GM23338 (cell line): Measurements from ENCODE around the gene CDH18. TPM values are rescaled to one million over a fixed set of nuclear protein-coding genes. Genes with fewer than 3 reads are reported as not detected.

Experiments used
- ATAC-seq: fragments of 200-7000 bp; cut with Tn5 transposase; 3 replicates; pipeline ENCODE4 v1.9.1; 2020
- DNase-seq: peaks from one replicate; pipeline ENCODE4 v3.0.0-alpha.2; 2015; ENCODE audit warnings: low spot score
- H2AFZ ChIP-seq: fragments of 200-600 bp; sonication (generic); 2 replicates; pipeline ENCODE4 v1.8.0; 2016; ENCODE audit warnings: antibody characterized with exemption, mild to moderate bottlenecking, moderate library complexity
- H3F3A ChIP-seq: fragments of 200-600 bp; sonication (generic); replicated peaks from 2 replicates; pipeline ENCODE4 v1.8.0; 2017; ENCODE audit warnings: antibody characterized with exemption, mixed run types, low read depth
- H3K27ac ChIP-seq: fragments of 200-600 bp; sonication (generic); 2 replicates; pipeline ENCODE4 v1.6.1; 2016; ENCODE audit warnings: low read depth
- H3K27me3 ChIP-seq: fragments of 200-600 bp; sonication (generic); 2 replicates; pipeline ENCODE4 v1.8.0; 2016; ENCODE audit warnings: mild to moderate bottlenecking, mixed run types, moderate library complexity; ENCODE audit not compliant: insufficient read depth
- H3K36me3 ChIP-seq: fragments of 200-600 bp; sonication (generic); 2 replicates; pipeline ENCODE4 v1.8.0; 2016; ENCODE audit warnings: mild to moderate bottlenecking; ENCODE audit not compliant: insufficient read depth
- H3K4me1 ChIP-seq: fragments of 200-600 bp; sonication (generic); 2 replicates; pipeline ENCODE4 v1.8.0; 2016; ENCODE audit warnings: mild to moderate bottlenecking, moderate library complexity; ENCODE audit not compliant: insufficient read depth
- H3K4me2 ChIP-seq: fragments of 200-600 bp; sonication (generic); 2 replicates; pipeline ENCODE4 v1.7.1; 2017; ENCODE audit warnings: mixed run types
- H3K4me3 ChIP-seq: fragments of 200-600 bp; sonication (generic); 2 replicates; pipeline ENCODE4 v1.6.1; 2016; ENCODE audit warnings: mixed run types
- H3K79me2 ChIP-seq: fragments of 200-600 bp; sonication (generic); replicated peaks from 2 replicates; pipeline ENCODE4 v1.8.0; 2017; ENCODE audit warnings: mild to moderate bottlenecking; ENCODE audit not compliant: insufficient read depth
- H3K9me2 ChIP-seq: fragments of 200-600 bp; sonication (generic); 2 replicates; pipeline ENCODE4 v1.8.0; 2017; ENCODE audit not compliant: insufficient read depth
- H4K20me1 ChIP-seq: fragments of 200-600 bp; sonication (generic); replicated peaks from 2 replicates; pipeline ENCODE4 v1.8.0; 2017; ENCODE audit warnings: mild to moderate bottlenecking; ENCODE audit not compliant: insufficient read depth
- H3K27ac Mint-ChIP-seq: 2 replicates; pipeline ENCODE4 v1.8.0; 2020; ENCODE audit warnings: inconsistent platforms, mild to moderate bottlenecking, moderate library complexity, mixed read lengths
- H3K27me3 Mint-ChIP-seq: 3 replicates; pipeline ENCODE4 v1.8.0; 2022; ENCODE audit warnings: low read depth, mild to moderate bottlenecking, moderate library complexity, mixed read lengths, inconsistent platforms; ENCODE audit not compliant: insufficient read depth, poor library complexity
- H3K36me3 Mint-ChIP-seq: 3 replicates; pipeline ENCODE4 v1.8.0; 2021; ENCODE audit warnings: low read depth, mild to moderate bottlenecking, inconsistent platforms, moderate library complexity, mixed read lengths
- H3K4me1 Mint-ChIP-seq: 3 replicates; pipeline ENCODE4 v1.8.0; 2020; ENCODE audit warnings: mild to moderate bottlenecking, inconsistent platforms, mixed read lengths
- H3K4me3 Mint-ChIP-seq: 3 replicates; pipeline ENCODE4 v1.8.0; 2021; ENCODE audit warnings: moderate library complexity, mild to moderate bottlenecking, inconsistent platforms, mixed read lengths
- H3K9me3 Mint-ChIP-seq: 3 replicates; pipeline ENCODE4 v1.8.0; 2020; ENCODE audit warnings: moderate library complexity, mild to moderate bottlenecking, inconsistent platforms, mixed read lengths
- CREB1 ChIP-seq: fragments of 250-450 bp; sonication (Bioruptor Pico); IDR thresholded peaks from 2 replicates; pipeline ENCODE4 v1.5.0; 2020; ENCODE audit warnings: low read depth, mild to moderate bottlenecking, moderate library complexity
- NANOG ChIP-seq: IDR thresholded peaks from 2 replicates; pipeline ENCODE4 v1.6.1; 2016; ENCODE audit warnings: antibody characterized with exemption, borderline replicate concordance
- STAT1 ChIP-seq: IDR thresholded peaks from one replicate; pipeline ENCODE4 v1.6.1; 2016; ENCODE audit warnings: antibody characterized with exemption; ENCODE audit not compliant: unreplicated experiment
- ZNF331 ChIP-seq: fragments of 250-450 bp; sonication (Bioruptor Pico); IDR thresholded peaks from 2 replicates; pipeline ENCODE4 v1.5.0; 2020; ENCODE audit warnings: low read depth, mild to moderate bottlenecking, moderate library complexity
- polyA plus RNA-seq: library from polyadenylated mRNA; unstranded; fragments of >200 nt; fragmentation: Nextera tagmentation; extraction: Ambion mirVana; gene quantifications from 2 replicates; pipeline ENCODE4 v1.2.1, GENCODE V29; 2016
- total RNA-seq: library from RNA; depleted of rRNA; stranded (reverse); fragments of >200 nt; shearing (Covaris generic); gene quantifications from 2 replicates; pipeline ENCODE4 v1.2.3, GENCODE V29; 2014
- TF ChIP-seq, protein P1 (sequence below): fragments of 250-450 bp; sonication (Bioruptor Pico); IDR thresholded peaks from 2 replicates; pipeline ENCODE4 v1.5.0; 2020; ENCODE audit warnings: mild to moderate bottlenecking, moderate library complexity
- TF ChIP-seq, protein P2 (sequence below): IDR thresholded peaks from 2 replicates; pipeline ENCODE4 v1.6.1; 2016; ENCODE audit warnings: antibody characterized with exemption

CDH18 gene
- total and polyA plus RNA-seq, 2 experiments from 2014 or later, result 1.3 TPM; not detected in 1

DNA sequence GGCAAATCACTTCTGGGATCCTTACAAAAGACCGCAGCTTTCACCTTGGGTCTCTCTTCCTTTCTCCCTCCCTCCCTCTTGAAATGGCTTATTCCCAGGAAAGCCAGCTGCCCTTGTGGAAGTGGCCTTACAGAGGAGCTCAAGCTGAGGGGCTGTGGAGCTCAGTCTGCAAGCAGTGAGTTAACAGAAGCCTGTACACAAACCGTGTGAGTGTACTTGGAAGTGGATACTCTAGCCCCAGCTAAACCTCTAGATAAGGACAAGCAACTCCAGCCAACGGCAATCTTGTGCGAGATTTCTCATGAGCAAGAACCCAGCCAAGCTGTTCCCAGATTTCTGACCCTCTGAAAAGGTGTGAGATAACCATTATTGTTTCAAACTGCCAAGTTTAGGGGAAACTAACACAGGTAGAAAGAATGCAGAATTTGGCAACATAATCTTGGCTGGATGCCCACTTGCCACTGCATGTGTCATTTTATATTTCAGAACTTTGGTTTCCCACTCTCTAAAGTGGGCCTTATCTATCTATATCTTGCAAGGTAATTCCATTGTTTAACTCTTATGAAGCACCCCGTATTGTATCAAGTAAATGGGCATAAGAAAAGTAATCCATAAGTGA is 85.6 kb downstream of the CDH18 start:
- TF ChIP-seq ZNF331 (CRISPR knock-in tag) (no peak), STAT1 (no peak), NANOG (no peak), CREB1 (CRISPR knock-in tag) (no peak)
- TF ChIP-seq, protein P1, sequence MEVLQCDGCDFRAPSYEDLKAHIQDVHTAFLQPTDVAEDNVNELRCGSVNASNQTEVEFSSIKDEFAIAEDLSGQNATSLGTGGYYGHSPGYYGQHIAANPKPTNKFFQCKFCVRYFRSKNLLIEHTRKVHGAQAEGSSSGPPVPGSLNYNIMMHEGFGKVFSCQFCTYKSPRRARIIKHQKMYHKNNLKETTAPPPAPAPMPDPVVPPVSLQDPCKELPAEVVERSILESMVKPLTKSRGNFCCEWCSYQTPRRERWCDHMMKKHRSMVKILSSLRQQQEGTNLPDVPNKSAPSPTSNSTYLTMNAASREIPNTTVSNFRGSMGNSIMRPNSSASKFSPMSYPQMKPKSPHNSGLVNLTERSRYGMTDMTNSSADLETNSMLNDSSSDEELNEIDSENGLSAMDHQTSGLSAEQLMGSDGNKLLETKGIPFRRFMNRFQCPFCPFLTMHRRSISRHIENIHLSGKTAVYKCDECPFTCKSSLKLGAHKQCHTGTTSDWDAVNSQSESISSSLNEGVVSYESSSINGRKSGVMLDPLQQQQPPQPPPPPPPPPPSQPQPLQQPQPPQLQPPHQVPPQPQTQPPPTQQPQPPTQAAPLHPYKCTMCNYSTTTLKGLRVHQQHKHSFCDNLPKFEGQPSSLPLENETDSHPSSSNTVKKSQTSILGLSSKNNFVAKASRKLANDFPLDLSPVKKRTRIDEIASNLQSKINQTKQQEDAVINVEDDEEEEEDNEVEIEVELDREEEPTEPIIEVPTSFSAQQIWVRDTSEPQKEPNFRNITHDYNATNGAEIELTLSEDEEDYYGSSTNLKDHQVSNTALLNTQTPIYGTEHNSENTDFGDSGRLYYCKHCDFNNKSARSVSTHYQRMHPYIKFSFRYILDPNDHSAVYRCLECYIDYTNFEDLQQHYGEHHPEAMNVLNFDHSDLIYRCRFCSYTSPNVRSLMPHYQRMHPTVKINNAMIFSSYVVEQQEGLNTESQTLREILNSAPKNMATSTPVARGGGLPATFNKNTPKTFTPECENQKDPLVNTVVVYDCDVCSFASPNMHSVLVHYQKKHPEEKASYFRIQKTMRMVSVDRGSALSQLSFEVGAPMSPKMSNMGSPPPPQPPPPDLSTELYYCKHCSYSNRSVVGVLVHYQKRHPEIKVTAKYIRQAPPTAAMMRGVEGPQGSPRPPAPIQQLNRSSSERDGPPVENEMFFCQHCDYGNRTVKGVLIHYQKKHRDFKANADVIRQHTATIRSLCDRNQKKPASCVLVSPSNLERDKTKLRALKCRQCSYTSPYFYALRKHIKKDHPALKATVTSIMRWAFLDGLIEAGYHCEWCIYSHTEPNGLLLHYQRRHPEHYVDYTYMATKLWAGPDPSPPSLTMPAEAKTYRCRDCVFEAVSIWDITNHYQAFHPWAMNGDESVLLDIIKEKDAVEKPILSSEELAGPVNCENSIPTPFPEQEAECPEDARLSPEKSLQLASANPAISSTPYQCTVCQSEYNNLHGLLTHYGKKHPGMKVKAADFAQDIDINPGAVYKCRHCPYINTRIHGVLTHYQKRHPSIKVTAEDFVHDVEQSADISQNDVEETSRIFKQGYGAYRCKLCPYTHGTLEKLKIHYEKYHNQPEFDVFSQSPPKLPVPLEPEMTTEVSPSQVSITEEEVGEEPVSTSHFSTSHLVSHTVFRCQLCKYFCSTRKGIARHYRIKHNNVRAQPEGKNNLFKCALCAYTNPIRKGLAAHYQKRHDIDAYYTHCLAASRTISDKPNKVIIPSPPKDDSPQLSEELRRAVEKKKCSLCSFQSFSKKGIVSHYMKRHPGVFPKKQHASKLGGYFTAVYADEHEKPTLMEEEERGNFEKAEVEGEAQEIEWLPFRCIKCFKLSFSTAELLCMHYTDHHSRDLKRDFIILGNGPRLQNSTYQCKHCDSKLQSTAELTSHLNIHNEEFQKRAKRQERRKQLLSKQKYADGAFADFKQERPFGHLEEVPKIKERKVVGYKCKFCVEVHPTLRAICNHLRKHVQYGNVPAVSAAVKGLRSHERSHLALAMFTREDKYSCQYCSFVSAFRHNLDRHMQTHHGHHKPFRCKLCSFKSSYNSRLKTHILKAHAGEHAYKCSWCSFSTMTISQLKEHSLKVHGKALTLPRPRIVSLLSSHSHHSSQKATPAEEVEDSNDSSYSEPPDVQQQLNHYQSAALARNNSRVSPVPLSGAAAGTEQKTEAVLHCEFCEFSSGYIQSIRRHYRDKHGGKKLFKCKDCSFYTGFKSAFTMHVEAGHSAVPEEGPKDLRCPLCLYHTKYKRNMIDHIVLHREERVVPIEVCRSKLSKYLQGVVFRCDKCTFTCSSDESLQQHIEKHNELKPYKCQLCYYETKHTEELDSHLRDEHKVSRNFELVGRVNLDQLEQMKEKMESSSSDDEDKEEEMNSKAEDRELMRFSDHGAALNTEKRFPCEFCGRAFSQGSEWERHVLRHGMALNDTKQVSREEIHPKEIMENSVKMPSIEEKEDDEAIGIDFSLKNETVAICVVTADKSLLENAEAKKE (CRISPR knock-in tag), result no peak
- TF ChIP-seq, protein P2, sequence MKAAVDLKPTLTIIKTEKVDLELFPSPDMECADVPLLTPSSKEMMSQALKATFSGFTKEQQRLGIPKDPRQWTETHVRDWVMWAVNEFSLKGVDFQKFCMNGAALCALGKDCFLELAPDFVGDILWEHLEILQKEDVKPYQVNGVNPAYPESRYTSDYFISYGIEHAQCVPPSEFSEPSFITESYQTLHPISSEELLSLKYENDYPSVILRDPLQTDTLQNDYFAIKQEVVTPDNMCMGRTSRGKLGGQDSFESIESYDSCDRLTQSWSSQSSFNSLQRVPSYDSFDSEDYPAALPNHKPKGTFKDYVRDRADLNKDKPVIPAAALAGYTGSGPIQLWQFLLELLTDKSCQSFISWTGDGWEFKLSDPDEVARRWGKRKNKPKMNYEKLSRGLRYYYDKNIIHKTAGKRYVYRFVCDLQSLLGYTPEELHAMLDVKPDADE, result no peak
- no peaks in the 10 kb centered on the region for H3K79me2 ChIP-seq
- ATAC-seq, result peak; percentile 81
- no peaks in the 10 kb centered on the region for H3K27me3 Mint-ChIP-seq
- no peaks in the 10 kb centered on the region for H3K36me3 ChIP-seq
- no peak overlapping the region for H3K4me2 ChIP-seq
- H3K4me3 Mint-ChIP-seq, result no peak overlapping the region
- peak overlapping the region; percentile 88 for H2AFZ ChIP-seq
- no peaks in the 10 kb centered on the region for H3K27me3 ChIP-seq
- peaks cover 5% of the 10 kb centered on the region for H3K4me1 ChIP-seq
- H3K36me3 Mint-ChIP-seq, result no peaks in the 10 kb centered on the region
- no peaks in the 10 kb centered on the region for H3K9me2 ChIP-seq
- no peak overlapping the region for H3K4me3 ChIP-seq
- H3K27ac Mint-ChIP-seq, result 0 out of 2 replicates have a peak overlapping the region, but pooled peaks have one; percentile 45
- peaks cover 4% of the 10 kb centered on the region for H3K4me1 Mint-ChIP-seq
- no peaks in the 10 kb centered on the region for H3K9me3 Mint-ChIP-seq
- H3K27ac ChIP-seq, result no peak overlapping the region
- no peaks in the 10 kb centered on the region for H4K20me1 ChIP-seq
- H3F3A ChIP-seq, result no peaks in the 10 kb centered on the region
- peak; percentile 49 for DNase-seq
